GM21529 (cell line): Measurements from ENCODE around the gene CD52.

Experiments
- ATAC-seq: cut with Tn5 transposase; IDR thresholded peaks from one replicate; pipeline ENCODE4 v1.9.1; 2021; ENCODE audit not compliant: unreplicated experiment

CD52 gene

GRCh38 chr1:26353976-26354820 is 36.4 kb downstream of the CD52 start, which contains the start of gene CRYBG2:
CRYBG2 (minus strand) TSS chr1:26354130; CDS start chr1:26346657, 7,473 bp downstream.
- no peak for ATAC-seq

GRCh38 chr1:26354972-26355371 is 37.2 kb downstream of the CD52 start:
- no peak for ATAC-seq

GRCh38 chr1:26356106-26356505 is 38.3 kb downstream of the CD52 start:
- no peak for ATAC-seq

GRCh38 chr1:26357121-26357602 is 39.4 kb downstream of the CD52 start:
- ATAC-seq, result no peak

GRCh38 chr1:26358411-26359384 is 40.9 kb downstream of the CD52 start:
- ATAC-seq, result no peak

- ATAC-seq, result no peak
Observed at GRCh38 chr1:26359981-26360806, 42.4 kb downstream of the CD52 start.

- ATAC-seq, result no peak
Observed at GRCh38 chr1:26360807-26361604, 43.2 kb downstream of the CD52 start.

GRCh38 chr1:26361605-26362122 is 43.9 kb downstream of the CD52 start:
- ATAC-seq, result no peak

- no peak for ATAC-seq
Observed at GRCh38 chr1:26362331-26362730, 44.6 kb downstream of the CD52 start.

GRCh38 chr1:26363549-26364448 is 46.0 kb downstream of the CD52 start:
- ATAC-seq, result no peak

- ATAC-seq, result no peak
Observed at GRCh38 chr1:26364956-26365355, 47.2 kb downstream of the CD52 start.

- ATAC-seq, result no peak
Observed at GRCh38 chr1:26367441-26367840, 49.7 kb downstream of the CD52 start.

- no peak for ATAC-seq
Observed at GRCh38 chr1:26368006-26368405, 50.2 kb downstream of the CD52 start.

GRCh38 chr1:26368486-26368885 is 50.7 kb downstream of the CD52 start:
- ATAC-seq, result no peak
